NCI-H1417 treated with DMSO at 0.1 percent for 48 hours (cell line): ENCODE data around the gene TPRG1.

Source experiments
- DNase-seq: peaks from one replicate; lab custom pipeline; 2025; lab: John Stamatoyannopoulos, UW

The TPRG1 gene

DNA sequence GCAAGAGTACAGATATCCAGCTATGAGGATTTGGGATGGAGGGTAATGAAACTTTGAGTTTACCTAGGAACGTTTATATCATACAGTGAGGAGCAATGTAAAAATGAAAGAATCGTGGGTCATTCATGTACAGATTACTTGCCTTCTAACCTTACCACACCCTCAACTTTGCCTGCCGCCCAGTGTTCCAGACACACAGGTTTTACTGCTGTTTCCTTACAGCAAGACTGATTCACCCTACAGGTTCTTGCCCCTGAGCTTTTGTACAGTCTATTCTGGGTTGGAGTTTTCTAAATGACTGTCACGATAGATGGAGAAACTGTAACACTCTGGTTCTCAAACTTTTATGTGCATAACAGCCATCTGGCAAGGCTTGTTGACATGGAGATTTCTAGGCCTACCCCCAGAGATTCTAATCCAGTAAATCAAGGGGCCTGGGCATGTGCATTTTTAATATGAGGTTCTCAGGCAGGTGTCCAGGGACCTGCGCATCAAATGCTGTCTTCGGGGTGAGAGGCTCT lies 6.6 kb upstream of the TPRG1 start:
- DNase-seq = no peak

DNA sequence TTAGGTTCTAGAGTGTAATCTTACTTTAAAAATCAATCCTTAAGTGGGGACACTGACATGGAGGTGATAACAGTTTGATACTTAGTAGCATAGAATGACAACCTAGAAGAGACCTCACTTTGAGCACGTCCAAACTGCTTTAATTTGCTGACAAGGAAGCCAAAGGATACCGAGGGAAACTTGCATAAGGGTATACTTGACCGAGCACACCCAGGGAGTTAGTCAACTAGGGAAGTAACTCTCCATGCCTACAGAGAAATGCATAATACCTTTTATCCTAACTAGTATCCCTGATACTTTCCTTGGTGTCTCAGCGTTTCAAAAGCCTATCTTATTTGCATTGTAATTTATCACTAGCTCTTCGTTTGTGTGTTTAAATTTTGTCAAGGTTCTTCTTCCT lies 5.5 kb upstream of the TPRG1 start:
- no peak for DNase-seq

DNA sequence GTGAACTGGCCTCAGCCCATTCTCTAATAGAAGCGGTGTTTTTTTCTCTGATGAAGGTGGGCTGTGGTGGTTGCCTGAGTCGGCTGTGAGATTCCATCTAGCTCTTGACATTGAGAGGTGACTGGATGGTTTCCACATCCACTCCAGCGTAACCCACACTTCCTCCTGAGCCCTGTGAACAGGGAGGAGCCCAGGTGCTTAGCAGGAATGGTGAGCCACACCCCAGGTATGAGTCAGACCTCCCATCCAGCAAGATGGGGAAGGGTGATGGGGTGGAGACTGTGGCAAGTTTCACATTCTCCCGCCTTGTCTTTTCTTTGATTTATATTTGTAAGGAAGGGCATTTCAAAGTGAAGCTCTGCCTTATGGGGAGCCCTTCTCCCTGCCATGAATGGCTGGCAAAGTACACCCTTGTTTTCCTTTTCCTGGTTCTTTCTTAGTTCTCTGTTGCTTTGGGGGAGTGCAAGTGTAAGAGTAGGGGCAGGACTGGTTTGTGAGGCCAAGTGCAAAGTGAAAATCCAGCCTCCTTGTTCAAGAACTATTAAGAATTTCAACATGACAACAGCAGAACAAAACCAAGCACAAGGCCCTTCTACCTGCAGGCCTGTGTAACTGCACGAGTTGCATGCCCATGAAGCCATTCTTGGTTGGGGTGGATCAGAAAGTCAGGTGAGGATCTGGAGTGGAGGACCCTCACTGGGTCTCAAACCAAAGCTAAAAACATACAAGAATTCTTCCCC lies 4.6 kb upstream of the TPRG1 start:
- DNase-seq = no peak

DNA sequence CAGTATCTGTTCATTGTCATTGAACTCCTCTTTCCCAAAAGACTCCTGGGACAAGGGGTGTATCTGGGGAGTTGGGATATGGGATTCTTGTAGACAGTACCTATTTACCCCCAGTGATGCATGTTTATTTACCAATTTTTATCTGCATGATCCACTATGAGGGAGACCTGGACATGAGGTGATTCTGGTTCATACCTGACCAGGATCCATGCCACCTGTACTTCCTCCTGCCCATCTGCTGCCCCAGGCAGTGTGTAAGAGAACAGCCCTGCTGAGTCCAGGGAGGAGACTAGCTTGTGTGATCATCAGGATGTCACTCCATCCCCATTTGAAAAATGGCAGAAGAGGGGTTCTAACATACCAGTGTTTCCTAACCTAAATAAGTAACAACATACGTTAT lies 3.1 kb upstream of the TPRG1 start:
- no peak for DNase-seq

DNA sequence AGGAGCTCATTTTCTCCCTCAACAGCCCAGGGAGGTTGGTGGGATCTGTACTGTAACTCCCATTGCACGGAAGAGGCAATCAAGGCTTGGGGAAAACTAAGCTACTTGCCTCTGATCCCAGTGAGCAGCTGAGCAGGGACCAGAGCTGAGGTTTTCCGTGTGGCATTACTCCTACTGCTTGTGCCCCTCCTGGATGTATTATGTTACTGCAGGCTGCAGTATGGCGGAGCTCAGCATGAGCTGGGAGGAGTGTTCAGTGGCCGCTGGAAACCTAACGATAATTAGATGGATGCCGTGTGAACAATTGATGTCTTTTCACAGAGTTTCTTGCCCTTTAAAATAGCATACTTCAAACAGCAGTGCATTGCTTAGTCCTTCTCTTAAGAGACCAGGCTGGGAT lies 2.0 kb upstream of the TPRG1 start:
- DNase-seq = no peak

DNA sequence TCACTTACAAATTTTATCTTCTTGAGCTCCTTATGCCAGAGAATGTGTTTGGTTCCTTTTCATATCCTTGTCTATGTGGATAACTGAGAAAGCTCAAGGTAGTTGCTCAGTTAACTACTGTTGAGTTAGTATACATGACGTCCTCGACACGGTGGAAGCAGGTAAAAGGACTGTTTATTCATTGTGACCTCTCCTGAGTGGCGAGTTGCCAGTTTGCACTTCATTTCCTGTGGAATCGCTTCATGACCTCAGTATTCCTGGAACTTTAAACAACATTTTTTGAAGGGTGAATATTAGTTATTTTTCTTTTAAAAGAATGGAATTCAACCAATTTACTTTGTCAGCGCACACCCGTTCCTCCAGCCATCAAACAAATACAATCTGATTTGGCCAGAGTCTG lies 1.2 kb upstream of the TPRG1 start:
- DNase-seq = no peak

DNA sequence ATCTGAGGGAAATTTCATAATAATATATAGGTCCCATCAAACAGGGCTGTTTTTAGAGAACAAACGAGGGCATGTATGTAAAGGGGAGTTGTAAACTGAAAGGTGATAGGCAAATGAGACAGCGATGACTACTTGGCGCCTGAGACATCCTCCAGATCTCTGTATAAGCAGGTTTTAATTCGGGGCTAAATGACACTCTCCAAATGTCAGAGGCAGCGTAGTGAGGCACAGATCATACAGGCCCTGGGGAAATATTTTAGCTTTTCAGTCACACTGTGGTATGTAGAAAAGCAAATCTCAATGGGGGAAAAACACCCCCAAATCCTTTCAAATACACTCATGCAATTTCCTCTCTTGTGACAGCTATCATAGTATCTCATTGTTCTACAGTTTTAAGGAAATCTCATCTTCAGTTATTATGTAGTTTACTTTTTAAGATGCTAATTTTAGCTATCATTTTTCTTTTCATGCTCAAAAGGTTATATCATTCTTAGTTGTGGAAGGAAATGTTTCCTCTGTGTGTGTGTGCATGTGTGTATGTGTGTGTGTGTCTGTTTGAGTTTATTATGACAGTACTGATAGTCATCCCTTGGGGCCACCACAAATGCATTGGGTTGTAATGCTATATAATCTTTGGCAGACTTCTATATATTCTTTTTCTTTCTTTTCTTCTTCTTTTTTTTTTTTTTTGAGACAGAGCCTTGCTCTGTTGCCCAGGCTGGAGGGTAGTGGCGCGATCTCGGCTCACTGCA lies 1.1 kb downstream of the TPRG1 start:
- no peak for DNase-seq

DNA sequence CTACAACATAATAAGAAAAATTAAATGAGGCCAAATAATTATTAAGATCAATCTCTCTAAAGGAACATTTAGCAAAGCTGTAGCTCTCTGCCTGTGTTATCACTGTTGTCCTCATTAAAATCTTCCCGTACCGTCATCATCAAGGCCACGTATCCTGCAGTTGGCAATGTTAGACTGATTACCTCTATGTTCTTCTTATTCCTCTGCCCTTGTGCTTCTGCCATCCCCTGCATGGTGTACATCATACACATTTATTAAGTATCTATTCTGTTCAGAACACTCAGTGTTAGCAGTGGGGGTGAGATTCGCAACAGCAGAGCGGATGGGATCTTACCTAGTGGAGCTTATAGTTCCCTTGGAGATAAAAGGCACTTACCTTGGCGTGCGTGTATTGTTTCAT lies 12.8 kb downstream of the TPRG1 start:
- DNase-seq = no peak

DNA sequence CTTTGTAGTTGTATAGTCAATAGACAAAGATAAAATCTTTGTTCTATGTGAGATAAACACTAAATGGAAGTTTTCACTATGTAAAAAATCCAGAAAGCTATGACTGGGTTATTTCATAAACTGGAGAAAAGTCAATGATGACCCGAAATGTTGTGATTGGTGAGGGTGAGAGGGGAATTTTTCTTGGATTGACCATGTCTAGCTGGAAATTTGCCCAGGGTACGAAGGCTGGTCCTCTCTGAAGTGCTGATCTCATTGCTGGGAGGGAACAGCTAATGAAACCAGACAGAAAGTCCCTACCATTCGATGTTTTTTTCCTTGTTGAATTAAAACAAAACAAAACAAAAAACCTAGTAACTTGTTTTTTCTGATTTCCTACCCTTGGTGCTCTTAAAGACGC lies 14.3 kb downstream of the TPRG1 start:
- no peak for DNase-seq

DNA sequence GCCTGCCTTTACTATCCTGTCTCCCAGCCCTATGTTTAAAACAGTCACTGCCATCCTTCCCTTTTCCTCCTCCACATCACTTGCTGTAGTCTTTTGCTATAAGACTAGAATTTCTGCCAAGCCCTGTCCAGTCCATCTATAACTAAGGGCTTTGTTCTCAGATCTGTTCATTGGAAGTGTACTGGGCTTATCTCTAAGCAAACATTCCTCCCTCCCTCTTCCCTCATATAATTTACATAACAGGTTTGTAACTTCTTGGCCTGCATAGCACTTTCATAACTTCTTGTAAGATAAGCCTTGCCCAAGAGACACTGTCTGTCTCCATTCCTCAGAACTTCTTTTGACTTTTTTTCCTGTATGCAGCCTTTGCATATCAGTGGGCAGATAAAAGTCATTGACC lies 16.7 kb downstream of the TPRG1 start:
- no peak for DNase-seq

DNA sequence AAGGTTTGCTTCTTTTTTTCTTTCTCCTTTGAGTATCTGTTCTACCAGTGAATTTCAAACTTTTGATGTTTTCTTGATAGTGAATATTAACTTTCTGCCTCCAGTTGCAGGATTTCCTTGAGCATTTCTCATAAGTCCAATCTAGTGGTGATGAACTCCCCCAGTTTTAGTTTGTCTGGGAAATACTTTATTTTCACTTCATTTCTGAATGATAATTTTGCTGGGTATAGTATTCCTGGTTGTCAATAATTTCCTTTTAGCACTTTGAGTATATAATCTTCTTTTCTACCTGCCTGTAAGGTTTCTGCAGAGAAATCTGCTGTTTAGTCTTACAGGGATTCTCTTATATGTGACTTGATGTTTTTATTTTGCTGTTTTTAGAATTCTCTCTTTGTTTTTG lies 21.0 kb downstream of the TPRG1 start:
- no peak for DNase-seq

DNA sequence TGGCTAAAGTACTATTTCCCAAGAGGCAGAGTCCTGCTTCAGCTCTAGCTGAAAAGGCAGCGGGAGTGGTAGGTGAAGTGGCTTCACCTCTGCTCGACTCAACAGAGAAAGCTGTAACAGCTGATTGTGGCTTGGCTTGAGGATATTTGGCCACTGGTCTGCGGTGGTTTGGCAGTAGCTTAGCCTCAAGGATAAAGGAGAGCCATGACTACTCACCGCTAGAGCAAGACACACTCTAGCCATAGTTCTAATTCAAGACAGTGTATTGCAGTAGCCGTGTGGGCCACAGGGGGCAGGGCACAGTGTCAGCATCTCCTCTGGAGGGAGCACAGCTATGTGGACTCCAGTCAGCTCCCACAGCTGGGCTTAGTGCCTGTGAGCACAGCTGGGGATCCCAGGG lies 23.5 kb downstream of the TPRG1 start:
- no peak for DNase-seq

DNA sequence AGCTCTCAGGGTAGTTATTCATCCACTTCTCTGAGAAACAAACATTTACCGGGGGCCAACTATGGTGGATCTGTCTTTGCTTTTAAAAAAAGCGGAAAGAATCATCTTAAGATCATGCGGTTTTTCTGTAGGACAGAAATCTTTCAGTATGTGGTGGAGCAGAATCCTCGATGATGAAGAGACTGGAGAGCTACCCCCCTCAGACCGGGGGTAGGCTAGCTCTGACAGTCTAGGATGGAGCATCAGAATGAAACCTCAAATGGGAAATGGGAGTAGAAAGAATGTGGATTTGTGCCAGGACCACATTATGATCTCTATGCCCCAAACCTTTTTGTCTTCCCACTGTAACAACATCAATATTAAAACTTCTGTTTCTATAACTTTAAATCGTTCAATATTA lies 30.3 kb downstream of the TPRG1 start:
- DNase-seq = no peak

DNA sequence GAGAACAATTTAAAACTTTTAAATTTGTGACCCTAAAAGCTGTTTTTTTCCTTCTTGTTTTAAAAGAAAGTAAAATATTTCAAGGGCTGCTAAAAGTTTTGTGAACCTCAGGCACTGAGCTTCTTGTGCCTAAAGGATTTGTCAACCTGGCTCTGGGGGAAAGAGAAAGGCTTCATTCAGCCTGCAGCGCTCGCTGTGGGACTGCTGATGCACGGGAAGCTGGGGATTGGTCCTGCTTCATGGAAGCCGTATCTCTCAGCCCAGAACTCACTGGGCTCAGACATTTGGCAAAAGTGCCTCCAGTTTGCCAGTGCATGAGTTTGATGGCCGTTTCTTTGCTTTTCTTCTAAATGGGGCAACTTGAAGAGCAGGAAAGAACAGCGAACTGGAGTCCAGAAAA lies 30.8 kb downstream of the TPRG1 start:
- DNase-seq = no peak

DNA sequence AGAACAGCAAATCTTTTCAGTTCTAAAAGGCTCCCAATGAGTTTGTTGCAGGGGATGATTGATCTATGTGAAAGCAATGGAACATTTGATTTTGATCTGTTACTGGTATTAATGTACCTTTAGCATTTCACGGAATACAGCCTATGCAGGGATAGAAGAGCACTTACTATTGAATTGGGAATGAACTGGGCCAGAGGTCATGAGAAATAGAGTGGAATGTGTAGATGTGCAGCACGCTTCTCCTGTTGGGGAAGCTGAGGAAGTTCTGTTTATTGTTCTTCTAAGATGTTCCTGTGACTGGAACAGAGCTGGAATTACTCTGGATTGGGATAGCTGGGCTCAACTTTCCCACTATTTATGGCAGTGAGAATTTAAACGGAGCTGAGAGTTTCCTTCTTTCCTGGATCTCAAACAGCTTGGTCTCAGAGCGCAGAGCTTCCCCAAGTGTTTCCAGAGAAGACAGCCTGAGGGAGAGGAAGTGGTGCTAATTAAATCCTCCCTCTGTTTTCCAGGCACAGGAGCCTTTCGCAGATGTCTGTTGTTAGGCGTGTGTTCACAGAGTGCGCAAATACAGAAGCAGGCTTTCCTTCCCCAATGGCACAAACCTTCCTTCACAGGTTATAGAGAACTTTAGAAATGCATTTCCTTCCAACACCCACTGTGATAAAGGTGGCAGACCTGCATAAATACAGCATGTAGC lies 32.5 kb downstream of the TPRG1 start:
- no peak for DNase-seq

DNA sequence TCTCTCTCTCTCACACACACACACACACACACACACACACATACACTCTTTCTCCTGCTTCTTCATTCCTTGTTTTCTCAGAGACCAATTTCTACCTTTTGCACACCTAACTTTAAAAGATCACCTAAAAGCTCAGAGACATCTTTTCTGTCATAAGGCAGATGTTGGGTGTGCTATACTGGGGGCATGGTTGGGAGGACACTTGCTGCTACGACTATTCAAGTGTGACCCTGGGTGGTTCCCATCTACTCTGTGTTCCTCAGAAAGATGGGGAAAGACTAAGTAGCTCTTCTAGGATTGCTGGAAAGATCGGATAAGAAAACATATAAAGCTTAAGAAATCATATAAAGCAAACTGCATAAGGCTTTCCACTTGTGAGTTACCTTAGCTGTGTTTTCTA lies 33.2 kb downstream of the TPRG1 start:
- DNase-seq = no peak

DNA sequence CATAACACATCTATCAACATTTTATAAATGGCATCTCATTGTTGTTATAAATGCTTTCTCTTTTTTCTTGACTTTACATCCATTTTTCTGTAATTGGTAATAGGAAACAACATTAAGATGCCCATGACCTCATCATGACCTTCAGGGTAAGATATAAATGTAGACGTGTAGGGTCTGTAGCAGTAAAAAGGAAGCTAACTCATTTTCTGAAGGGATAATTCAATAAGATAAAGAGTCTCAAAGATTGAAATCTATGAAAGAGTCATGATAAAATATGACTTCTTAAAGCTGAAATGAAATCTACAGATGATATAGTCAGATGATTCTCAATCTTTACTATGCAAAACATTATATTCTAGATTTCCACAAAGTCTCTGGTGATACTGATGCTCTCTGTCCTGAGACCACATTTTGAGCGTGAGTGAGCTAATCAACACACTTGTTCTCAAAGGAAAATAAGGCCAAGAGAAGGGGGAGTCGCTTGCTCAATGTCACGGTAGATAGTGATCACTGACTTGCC lies 38.5 kb downstream of the TPRG1 start:
- DNase-seq = no peak

DNA sequence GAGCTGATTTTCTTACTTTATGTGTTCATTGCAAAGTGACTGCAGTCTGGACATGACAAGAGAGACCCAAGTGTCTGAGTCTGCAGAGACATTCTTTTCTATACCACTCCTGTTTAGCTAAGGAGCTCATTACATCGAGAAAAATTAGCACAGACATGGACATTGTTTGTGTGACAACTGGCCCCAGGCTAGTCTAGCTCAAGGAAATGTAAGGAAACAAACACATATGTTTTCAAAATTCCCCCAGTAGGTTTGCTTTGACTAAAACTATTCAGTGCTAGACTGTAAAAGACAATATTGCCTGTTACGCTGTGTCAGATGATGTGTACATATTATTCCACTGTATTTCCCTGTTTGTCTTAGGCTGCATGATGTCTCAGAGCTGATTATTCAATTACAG lies 40.9 kb downstream of the TPRG1 start:
- no peak for DNase-seq

DNA sequence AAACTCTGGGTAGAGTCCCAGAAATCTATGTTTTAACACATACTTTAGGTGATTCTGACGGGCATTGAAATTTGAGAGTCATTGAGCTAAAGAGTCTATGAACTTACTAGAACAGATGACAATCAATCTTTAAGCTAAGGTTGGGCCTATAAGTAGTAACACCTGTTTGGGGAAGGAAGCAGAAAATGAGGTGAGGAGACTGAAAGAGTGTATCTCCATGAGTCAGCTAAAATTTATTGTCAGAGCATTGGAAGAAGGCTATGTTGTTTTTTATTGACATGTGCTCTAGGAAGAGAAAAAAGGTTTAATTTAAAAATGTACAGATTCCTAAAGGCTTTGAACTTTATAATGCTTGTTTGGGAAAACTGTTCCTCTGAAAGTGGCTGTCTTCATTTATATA lies 42.9 kb downstream of the TPRG1 start:
- no peak for DNase-seq

DNA sequence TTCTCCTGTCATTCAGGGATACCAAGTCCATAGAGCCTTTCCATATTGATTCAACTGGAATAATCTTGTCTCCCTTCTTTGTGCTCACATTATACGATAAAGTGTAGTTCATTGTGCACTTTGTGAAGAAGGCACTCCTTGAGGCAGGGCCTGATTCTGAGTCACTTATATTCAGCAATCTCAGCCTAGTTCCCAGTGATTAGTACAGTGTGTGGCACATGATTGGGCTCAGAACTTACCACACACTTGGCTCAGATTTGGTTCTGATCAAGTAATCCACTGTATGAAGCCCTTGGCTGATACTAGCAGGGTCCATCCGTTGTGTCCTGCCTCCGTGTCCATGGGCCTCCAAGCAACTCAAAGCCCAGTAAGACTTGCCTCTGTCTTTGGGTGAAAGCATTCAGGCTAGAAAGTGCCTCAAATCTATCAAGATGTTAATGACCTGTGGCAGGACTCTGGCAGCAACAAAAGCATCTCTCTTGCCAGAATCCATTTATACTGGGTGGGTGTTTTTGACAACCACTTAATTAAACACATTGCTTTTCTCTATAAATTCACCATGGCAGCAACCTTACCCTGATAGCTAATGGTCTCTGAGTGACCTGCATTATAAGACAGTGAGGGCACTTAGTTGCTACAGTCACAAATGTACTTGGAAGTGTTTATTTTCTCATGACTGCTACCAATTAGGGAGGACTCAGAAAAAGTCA lies 51.3 kb downstream of the TPRG1 start:
- no peak for DNase-seq

DNA sequence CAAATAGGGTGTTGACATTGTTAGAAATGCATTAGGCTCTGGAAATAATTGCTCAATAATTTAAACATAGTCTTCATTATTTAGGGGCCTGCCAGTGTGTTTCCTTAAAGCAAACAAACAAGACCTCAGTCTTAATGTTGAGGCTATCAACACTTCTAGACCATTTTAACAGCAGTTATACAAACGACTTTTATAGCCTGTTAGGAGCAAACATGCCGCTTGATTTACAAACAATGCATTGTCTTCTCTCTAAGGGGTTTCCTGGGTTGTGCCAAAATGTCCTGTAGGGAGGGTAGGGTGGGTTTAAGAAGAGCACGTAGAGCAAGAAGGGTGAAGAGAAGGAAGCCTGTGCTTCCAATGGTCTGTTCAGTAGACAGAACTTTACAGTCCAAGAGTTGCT lies 53.7 kb downstream of the TPRG1 start:
- DNase-seq = no peak

DNA sequence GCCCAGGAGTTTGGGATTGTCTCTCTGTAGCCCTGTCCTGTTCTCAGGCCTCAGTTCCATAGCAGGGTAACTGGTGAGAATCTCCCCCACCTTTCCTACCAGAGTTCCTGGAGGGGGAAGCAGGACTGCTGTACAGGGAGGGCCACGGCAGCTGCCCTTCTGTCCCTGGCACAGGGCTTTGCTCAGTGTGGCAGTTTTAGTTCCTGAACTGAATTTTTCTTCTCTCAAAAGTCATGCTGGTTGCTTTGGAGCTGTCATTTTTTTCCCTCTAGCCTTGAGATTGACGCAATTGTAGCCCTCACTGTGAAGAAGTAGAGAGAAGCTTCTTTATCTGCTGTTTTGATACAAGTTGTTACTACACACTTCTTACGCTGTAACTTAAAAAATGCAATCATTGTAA lies 55.5 kb downstream of the TPRG1 start:
- DNase-seq = no peak
